ENCODE measurements around the gene NTN5. TPM values are rescaled to one million over a fixed set of nuclear protein-coding genes. Genes with fewer than 3 reads are reported as not detected.

NTN5 gene
- total and polyA plus RNA-seq, 2 donors (not counting 1 experiment from before 2014, with no cell fraction given) = under 0.01 to 0.10 TPM

DNA sequence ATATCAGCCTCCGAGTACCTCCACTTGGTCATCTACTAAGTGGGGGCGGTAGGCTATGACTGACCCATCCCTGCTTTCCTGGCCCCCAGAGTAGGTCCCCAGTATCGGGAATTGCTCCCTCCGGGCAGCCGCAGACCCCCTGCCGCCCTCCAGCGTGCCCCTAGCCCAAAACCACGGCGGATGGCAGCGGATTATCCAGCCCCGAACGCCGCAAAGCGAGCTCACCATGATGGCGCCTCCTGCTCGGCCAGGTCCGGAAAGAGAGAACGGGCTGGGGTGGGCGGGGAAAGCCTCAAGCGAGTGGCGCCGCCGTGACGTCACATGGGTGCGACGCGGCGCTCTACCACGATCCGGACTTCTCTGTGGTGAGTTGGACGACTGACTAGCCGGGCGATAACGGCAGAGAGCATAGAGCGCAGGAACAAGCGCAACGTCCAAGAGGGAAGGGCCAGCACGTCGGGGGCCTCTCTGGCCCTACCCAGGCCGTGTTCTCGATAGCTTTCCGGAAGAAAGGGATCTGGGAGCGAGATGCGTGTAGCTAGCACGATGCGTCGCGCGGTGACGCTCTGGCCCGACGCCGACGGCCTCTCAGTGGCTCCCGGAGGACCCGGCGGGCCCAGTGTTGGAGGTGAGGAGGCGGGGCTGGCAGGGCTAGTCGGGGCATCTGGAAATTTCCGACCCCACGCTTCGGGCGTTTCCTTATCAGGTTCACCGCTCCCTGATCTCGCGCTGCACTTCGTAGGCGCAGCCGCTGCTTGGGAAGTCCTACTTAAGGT is 53.7 kb downstream of the NTN5 start, which contains the start of the genes RPL18 and SPHK2:
RPL18 (minus strand) TSS at position 263 of the 776 bp plus-strand sequence; CDS start at position 228, 35 bp downstream.
SPHK2 (plus strand) TSS at position 591 of the 776 bp plus-strand sequence. CDS start 1,009 bp downstream, outside the sequence.
- Histone ChIP-seq H3K27me3 (ENCODE audit: control insufficient read depth, insufficient read depth, low read length) (no peaks in the 10 kb centered on the region), H3K4me2 (ENCODE audit: extremely low read depth, insufficient read depth, low read length) (peak within 1 kb of the TSS; percentile 100), H2AFZ (ENCODE audit: low read length) (peak within 1 kb of the TSS; percentile 65), H3K9me3 (ENCODE audit: control insufficient read depth, insufficient read depth, low read depth, low read length) (no peaks in the 10 kb centered on the region), H3K36me3 (ENCODE audit: control insufficient read depth, insufficient read depth, low read length) (peaks cover 28% of the 10 kb centered on the region), H3K9ac (ENCODE audit: insufficient read depth, low read length) (peak within 1 kb of the TSS; percentile 92), H3K79me2 (ENCODE audit: control insufficient read depth, insufficient read depth, low read length) (peaks cover 37% of the 10 kb centered on the region), H3K4me1 (ENCODE audit: control insufficient read depth, extremely low read depth, insufficient read depth, low read length) (peaks cover 19% of the 10 kb centered on the region), H3K4me3 (replicated peaks in 1 of 4; ENCODE audit: control extremely low read depth in 1 of 4, insufficient read depth in 1 of 4, low read depth in 3 of 4, low read length in 4 of 4) (peak within 1 kb of the TSS; percentile 79 to 99 (median 93)), H4K20me1 (ENCODE audit: control insufficient read depth, extremely low read depth, insufficient read depth, low read length) (peaks cover 2% of the 10 kb centered on the region), H3K27ac (ENCODE audit: insufficient read depth, low read length) (peak within 1 kb of the TSS; percentile 88)
- peak; percentile 100 for DNase-seq (ENCODE audit: low read depth in 2 of 2)
- TF ChIP-seq, protein P1, sequence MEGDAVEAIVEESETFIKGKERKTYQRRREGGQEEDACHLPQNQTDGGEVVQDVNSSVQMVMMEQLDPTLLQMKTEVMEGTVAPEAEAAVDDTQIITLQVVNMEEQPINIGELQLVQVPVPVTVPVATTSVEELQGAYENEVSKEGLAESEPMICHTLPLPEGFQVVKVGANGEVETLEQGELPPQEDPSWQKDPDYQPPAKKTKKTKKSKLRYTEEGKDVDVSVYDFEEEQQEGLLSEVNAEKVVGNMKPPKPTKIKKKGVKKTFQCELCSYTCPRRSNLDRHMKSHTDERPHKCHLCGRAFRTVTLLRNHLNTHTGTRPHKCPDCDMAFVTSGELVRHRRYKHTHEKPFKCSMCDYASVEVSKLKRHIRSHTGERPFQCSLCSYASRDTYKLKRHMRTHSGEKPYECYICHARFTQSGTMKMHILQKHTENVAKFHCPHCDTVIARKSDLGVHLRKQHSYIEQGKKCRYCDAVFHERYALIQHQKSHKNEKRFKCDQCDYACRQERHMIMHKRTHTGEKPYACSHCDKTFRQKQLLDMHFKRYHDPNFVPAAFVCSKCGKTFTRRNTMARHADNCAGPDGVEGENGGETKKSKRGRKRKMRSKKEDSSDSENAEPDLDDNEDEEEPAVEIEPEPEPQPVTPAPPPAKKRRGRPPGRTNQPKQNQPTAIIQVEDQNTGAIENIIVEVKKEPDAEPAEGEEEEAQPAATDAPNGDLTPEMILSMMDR (conservative IDR thresholded peaks at IDR 0.05 in 1 of 2, IDR thresholded peaks at IDR 0.05 in 1 of 2; ENCODE audit: low read depth in 1 of 2, low read length in 2 of 2) = peak in 1 of 2 donors; percentile 3
- TF ChIP-seq EZH2 (IDR thresholded peaks at IDR 0.05; ENCODE audit: low read length, missing control alignments) = no peak

DNA sequence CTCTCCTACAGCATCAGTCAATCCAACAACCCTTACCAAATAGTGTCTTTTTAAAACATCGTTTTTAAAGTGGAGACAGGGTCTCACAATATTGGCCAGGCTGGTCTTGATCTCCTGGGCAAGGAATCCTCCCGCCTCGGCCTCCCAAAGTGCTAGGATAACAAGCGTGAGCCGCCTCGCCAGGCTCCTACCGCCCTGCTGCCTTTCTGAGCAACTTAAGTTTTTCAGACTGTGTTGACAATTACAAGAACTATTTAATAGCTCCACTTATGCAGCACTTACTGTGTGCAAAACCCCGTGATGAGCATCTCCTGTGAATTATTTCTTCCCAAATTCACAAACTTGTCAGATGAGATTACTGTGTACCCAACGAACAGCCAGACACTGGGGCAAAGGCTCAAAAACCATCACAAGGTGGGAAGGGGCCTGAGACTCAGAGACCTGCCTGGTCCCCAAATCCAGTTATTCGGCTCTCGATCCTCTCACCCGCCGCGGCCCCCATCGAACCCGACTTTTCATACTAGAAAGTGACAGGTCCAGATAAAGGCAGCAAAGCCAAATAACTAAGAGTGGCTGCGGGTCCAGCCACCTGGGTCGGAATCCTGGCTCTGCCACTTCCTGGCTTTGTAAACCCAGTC is 54.4 kb downstream of the NTN5 start:
- Histone ChIP-seq H3K9ac (ENCODE audit: insufficient read depth, low read length) (peak overlapping the region; percentile 92), H3K4me2 (ENCODE audit: extremely low read depth, insufficient read depth, low read length) (peak overlapping the region; percentile 100), H3K27ac (ENCODE audit: insufficient read depth, low read length) (peak overlapping the region; percentile 86), H3K36me3 (ENCODE audit: control insufficient read depth, insufficient read depth, low read length) (peaks cover 28% of the 10 kb centered on the region), H2AFZ (ENCODE audit: low read length) (no peak overlapping the region), H3K79me2 (ENCODE audit: control insufficient read depth, insufficient read depth, low read length) (peaks cover 37% of the 10 kb centered on the region), H3K9me3 (ENCODE audit: control insufficient read depth, insufficient read depth, low read depth, low read length) (no peaks in the 10 kb centered on the region), H4K20me1 (ENCODE audit: control insufficient read depth, extremely low read depth, insufficient read depth, low read length) (peaks cover 2% of the 10 kb centered on the region), H3K4me3 (replicated peaks in 1 of 4; ENCODE audit: control extremely low read depth in 1 of 4, insufficient read depth in 1 of 4, low read depth in 3 of 4, low read length in 4 of 4) (peak overlapping the region; percentile 79 to 99 (median 93)), H3K27me3 (ENCODE audit: control insufficient read depth, insufficient read depth, low read length) (no peaks in the 10 kb centered on the region), H3K4me1 (ENCODE audit: control insufficient read depth, extremely low read depth, insufficient read depth, low read length) (peaks cover 14% of the 10 kb centered on the region)
- DNase-seq (ENCODE audit: low read depth in 2 of 2) = no peak
- TF ChIP-seq, protein P1 (conservative IDR thresholded peaks at IDR 0.05 in 1 of 2, IDR thresholded peaks at IDR 0.05 in 1 of 2; ENCODE audit: low read depth in 1 of 2, low read length in 2 of 2) = no peak
- no peak for TF ChIP-seq EZH2 (IDR thresholded peaks at IDR 0.05; ENCODE audit: low read length, missing control alignments)

Data from fibroblast of lung (primary cell).